GM19328 (cell line): ENCODE results near the gene DBH.

Experiments used
- ATAC-seq: cut with Tn5 transposase; IDR thresholded peaks from one replicate; pipeline ENCODE4 v1.9.1; 2021; ENCODE audit warnings: mild to moderate bottlenecking, moderate library complexity; ENCODE audit not compliant: unreplicated experiment

The DBH gene

DNA sequence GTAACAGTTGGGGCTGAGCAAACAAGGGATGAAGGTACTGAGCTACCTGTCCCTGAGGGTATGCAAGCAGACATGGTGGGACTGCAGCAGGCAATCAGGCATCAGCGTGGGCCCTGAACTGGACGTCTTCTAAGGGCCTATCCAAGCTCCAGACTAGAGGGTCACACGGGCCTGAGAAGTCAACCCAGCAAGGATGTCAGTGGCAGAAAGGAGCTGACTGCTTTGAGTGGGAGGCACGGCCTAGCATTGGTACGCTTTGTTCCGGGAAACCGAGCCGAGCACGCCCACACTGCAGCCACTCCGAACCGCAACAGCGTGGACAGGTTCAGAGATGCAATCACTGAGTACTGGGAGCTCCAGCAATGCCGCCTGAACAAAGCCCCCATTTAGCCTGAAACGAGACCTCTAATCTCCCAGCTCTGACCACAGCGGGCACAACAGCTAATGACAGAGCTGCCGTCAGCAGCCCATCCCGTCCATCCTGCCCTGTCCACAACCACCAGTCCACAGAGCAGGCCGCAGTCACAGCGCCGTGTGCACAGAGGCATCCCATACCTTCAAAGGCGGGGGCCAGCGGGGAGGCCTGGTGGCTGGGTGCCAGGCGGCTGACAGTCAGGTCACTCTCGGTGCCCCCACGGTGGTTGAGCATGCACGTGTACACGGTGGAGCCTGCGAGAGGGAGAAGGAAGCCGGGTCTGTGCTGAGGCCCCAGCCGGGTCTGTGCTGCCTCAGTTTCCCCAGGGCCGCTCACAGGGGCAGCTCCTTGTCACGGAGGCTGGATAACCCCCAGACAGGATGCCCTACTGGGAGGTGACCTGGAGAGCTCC lies 57.8 kb downstream of the DBH start:
- ATAC-seq = no peak

GRCh38 chr9:133694686-133695085 lies 58.5 kb downstream of the DBH start:
- ATAC-seq = no peak

GRCh38 chr9:133696071-133696472 lies 59.9 kb downstream of the DBH start:
- ATAC-seq = no peak

DNA sequence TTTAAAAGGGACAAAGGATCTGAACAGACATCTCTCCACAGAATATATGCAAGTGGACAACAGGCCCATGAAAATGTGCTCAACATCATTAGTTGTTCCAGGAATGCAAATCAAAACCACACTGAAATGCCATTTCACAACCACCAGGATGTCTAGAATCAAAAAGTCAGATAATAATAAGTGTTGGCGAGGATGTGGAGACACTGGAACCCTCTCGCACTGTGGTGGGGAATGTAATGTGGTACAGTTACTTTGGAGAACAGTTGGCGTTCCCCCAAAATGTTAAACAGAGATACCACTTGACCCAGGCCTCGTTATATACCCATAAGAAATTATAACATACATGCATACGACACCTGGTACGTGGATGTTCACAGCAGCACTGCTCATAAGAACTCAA lies 63.4 kb downstream of the DBH start:
- ATAC-seq = no peak

- ATAC-seq = no peak
Measured at GRCh38 chr9:133700819-133701320, 64.7 kb downstream of the DBH start.

DNA sequence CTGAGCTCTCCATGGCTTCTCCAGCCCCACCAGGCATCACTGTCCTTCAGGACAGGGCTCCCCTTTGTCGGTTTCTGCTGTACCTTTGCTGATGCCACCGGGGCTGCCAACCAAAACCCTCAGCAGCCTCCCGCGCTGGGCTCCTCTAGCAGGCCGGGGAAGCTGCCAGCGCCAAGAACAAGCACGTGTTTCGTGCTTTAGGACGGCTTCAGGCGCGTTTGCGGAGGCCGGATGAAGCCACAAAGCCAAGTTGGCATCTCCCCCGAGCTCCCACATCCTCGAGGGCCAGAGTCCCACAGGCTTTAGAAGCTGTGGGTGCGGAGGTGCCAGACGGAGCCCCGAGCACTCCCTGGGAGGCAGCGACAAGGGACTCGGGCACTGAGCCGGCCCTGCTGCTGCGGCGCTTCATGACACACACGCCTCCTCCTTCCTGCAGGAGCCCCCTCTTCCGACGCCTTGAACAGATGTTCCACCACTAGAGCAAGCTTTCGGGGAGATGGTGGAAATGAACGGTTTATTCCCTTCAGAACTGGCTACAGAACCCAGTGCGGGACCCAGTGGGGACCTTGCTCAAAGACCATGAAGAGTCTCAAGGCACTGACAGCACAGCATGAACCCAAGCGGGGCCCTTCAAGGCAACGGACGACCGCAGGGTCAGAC lies 65.3 kb downstream of the DBH start:
- ATAC-seq = no peak

DNA sequence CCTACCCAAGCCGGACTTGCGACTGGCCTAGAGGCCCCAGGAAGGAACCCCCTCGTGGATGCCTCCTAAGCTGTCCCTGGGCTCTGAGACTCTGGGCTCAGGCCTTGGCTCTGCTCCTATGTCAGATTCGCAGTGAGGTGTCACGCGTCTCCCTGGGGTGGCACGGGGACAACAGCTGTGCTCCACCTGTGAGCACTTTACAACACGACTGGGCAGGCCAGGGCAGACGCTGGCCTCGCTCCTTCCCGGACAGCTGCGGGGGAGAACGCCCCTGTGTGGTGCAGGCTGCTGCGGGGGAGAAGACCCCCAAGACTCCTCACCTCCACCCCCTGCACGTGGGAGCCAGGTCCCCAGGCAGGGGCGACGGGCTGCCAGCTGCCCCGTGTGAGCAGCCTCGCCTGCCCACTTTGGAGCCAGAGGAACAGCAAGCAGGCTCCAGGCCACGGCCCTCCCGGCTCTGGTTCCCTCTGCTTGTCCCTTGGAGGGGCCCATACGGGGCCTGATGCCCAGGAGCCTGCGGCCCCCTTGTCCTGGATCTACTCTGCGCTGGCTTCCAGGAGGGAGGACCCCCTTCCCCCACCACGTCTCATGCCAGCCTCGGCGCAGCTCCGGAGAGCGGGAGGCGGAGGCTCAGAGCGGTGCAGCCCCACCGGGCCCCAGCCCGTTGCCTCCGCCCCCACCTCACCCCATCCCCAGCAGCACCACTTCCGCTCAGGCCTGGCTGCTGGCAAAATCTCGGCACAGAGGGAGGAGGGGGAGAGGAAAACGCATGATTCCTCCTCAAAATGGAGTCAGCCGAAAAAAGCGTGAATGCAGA lies 66.0 kb downstream of the DBH start:
- ATAC-seq = no peak

- ATAC-seq = no peak
Measured at GRCh38 chr9:133702798-133703590, 66.8 kb downstream of the DBH start.

GRCh38 chr9:133703591-133704399 lies 67.6 kb downstream of the DBH start:
- ATAC-seq = no peak

DNA sequence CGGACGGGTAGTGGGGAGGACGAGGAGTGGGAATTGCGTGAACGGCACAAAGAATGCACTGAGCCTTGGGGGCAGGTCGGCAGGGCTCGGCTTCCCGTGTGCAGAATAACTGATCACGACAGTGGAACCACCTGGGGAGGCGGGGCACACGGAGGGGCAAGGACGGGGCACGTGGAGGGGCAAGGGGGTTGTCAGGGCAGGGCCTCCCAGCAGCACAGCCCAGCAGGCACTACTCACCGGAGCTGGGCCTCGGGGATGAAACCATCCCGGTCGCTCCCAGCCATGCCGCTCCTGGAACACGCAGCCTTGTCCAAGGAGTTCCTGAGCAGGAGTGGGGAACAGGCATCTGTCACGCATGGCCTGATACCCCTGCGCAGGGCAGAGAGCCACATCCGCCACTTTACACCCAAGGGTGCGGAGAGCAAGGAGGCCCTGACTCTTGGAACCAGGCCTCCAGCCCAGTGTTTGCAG lies 68.6 kb downstream of the DBH start:
- no peak for ATAC-seq

DNA sequence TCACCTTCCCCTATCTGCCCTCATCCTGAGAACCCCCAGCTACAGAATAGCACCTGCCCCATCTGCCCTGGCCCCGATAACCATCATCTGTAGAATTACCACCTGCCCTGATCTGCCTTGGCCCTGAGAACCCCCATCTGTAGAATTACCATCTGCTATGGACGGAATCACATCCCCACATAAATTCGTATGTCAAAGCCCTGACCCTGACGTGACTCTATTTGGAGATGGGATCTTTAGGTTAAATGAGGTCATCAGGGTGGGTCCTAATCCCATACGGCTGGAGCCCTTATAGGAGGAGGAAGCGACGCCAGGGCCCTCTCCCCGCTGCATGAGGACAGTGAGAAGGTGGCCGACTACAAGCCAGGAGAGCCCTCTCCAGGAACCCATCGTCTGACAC lies 69.4 kb downstream of the DBH start:
- no peak for ATAC-seq

DNA sequence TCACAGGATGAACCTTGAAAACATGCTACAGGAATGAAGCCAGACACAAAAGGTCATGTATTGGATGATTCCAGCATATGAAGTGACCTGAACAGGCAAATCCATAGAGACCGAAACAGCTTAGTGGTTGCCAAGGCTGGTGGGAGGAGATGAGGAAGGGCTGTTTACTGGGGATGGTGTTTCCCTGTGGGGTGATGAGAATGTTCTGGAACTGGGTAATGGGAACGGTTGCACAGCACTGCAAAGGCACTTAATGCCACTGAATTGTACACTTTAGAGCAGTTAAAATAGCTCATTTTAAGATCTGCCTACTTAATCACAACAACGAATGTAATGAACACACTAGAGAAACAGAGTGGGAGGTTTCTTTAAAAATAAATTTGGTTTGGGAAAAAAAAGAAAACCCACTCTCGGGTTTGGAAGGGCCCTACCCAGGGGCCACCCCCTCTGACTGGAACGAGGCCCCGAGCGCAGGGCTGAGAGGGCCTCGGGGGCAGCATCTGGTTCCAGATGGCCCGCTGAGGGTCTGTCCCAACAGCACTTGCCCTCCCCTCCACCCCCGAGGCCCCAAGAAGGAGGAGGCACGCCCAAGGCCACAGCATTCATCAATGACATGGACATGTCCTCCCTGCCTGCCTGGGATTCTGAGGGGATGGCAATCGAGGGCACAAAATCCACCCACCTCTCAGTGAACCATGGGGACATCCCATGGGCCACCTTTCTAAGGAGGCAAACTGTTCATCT lies 70.3 kb downstream of the DBH start:
- no peak for ATAC-seq

DNA sequence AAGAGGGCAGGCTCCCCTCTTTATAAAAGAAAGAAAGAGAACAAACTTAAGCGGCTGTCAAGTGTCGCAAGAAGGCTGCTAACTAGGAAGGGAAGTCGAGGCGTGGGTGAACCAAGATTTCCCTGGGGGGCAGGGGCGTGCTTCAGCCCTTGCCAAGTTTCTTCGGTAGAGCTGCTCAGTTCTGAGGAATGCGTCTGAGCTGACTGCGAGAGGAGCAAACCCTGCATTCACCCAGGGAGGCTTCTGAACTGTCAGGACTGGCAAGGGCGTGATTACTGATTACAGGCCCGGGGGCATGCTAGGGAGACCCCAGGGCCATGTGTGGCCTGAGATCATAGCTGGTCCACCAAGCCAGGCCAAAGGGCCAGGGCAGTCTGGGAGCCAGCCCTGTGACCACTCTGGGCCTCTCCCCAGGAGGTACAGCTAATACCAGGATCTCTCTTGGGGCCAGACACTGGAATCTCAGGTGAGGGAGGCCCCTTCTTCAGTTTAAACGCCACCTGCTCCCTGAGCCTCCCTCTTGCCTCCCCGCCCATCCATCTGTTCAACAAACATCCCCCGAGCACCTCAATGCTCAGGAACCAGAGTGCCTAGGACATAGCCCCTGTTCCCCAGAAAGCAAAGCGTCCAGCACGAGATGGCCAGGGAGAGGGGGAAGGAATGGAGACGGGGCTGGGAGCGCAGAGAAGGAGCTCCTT lies 71.1 kb downstream of the DBH start:
- no peak for ATAC-seq

DNA sequence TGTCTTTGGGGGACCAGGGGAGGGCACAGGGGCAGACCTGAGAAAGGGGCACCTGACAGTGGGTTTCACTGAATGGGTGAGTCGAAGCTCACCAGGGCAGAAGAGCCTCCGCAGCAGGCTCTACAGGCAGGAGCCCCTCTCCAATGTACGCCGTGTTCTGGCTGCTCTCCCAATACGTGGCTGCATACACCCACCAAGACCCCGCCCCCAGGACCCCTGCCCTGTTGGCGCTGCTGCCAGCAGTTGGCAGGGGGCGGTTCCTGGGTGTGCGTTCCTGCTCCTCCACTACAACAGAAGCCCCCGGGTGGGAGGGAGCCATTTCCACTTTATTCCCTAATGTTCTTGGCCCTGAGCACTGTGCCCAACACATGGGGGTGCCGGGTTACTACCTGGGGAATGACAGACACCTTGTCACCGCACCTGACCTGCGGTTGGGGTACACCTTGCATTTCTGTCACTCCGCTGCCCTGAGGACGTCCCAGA lies 71.6 kb downstream of the DBH start:
- ATAC-seq = no peak

DNA sequence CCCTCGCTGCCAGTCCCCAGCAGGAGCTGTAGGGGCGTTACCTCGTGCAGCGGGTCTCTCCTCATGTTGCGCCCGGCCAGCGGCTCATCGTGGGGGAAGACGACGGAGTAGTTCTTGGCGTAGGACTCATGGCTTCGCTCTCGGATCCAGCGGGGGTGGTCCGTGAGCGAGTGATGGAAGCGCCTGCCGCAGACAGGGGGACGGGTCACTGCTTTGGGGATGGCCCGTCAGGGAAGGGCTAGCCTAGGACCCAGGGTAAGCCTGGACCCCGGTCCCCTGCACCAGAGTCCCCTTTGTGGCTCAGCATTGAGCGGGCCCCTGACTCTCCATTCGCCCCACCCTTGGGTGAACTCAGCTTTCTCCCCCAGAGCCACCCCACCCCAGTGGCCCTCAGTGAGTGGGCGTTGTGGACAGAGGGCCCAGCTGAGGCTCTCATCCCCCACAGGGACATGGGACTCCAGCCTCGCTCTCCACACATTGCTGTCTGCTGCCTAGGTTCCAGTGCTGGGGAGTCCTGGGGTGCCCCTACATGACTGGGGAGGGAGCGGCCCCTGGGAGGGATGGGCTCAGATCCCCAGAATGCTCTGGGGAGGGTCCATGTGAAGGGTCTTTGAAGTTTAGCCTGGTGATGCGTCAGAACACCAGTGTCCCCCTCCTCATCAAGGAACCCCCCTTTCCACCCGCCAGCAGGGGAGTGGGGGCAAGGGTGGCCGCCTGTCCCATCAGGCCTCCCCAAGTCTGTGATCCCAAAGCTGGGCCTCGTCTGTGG lies 72.3 kb downstream of the DBH start:
- no peak for ATAC-seq
